Transverse colon (tissue), 3 donors: ENCODE measurements around the gene KRT37.

Experiments
- CTCF ChIP-seq, 5 experiments: fragments of 200-600 bp in 3 of 5; fragments of 450-650 bp in 2 of 5; sonication (generic) in 3 of 5; IDR thresholded peaks; 1 replicate in 2 of 5; 2 replicates in 3 of 5; pipeline ENCODE4 v1.5.1; 2016 to 2017; ENCODE audit warnings: antibody characterized with exemption in 5 of 5, inconsistent platforms in 3 of 5, mild to moderate bottlenecking in 2 of 5, moderate library complexity in 1 of 5
- POLR2A ChIP-seq: fragments of 450-650 bp; IDR thresholded peaks from one replicate; pipeline ENCODE4 v1.6.1; 2016; ENCODE audit warnings: antibody characterized with exemption, mild to moderate bottlenecking, moderate library complexity

- TF ChIP-seq CTCF (IDR thresholded peaks at IDR 0.05): no peak
- no peak for TF ChIP-seq POLR2A
Observed at GRCh38 chr17:41444640-41445039, 20.3 kb upstream of the KRT37 start.
